H1 (cell line): ENCODE results near the gene PPM1L. TPM values are rescaled to one million over a fixed set of nuclear protein-coding genes. Genes with fewer than 3 reads are reported as not detected.

Experiments
- CTCF ChIA-PET: fragments of 300-600 bp; sonication (Branson Sonifier 250); formaldehyde crosslinking; loops from one replicate; lab custom pipeline; 2021; ENCODE audit not compliant: partially characterized antibody; lab: Charles Lee
- POLR2A ChIA-PET: fragments of 300-600 bp; sonication (Branson Sonifier 250); formaldehyde crosslinking; loops from one replicate; lab custom pipeline; 2021; ENCODE audit warnings: inconsistent platforms; ENCODE audit not compliant: partially characterized antibody; lab: Charles Lee
- DNase-seq, 2 experiments: peaks; one replicate each; pipeline versions ENCODE4 v3.0.0 to v3.0.0-alpha.2; 2010 to 2022; ENCODE audit warnings: low spot score in 2 of 2, low read depth in 1 of 2, mixed read lengths in 1 of 2
- FAIRE-seq: peaks from 2 replicates; lab custom pipeline; 2011; peaks lifted over from hg19 to GRCh38; lab: Jason Lieb, UNC
- H2AFZ ChIP-seq: 2 replicates; pipeline ENCODE4 v1.8.1; 2012; ENCODE audit warnings: low read length, inconsistent platforms
- H2AK5ac ChIP-seq: 2 replicates; pipeline ENCODE4 v1.6.1; 2013; ENCODE audit warnings: low read depth, low read length
- H2BK120ac ChIP-seq: replicated peaks from 2 replicates; pipeline ENCODE3; 2013; ENCODE audit warnings: low read depth, low read length, inconsistent platforms
- H2BK12ac ChIP-seq: 2 replicates; pipeline ENCODE4 v1.6.1; 2013; ENCODE audit warnings: low read depth, low read length
- H2BK15ac ChIP-seq: 2 replicates; pipeline ENCODE4 v1.6.1; 2013; ENCODE audit warnings: low read length
- H2BK20ac ChIP-seq: 2 replicates; pipeline ENCODE4 v1.6.1; 2013; ENCODE audit warnings: low read length
- H2BK5ac ChIP-seq: 2 replicates; pipeline ENCODE4 v1.6.1; 2013; ENCODE audit warnings: low read depth, low read length
- H3K14ac ChIP-seq: 2 replicates; pipeline ENCODE4 v1.6.1; 2013; ENCODE audit warnings: inconsistent platforms; ENCODE audit not compliant: insufficient read length
- H3K18ac ChIP-seq: 2 replicates; pipeline ENCODE4 v1.6.1; 2013; ENCODE audit warnings: low read length; ENCODE audit errors: extremely low read depth
- H3K23ac ChIP-seq: 2 replicates; pipeline ENCODE4 v1.6.1; 2013; ENCODE audit warnings: inconsistent platforms; ENCODE audit not compliant: insufficient read length
- H3K23me2 ChIP-seq: 2 replicates; pipeline ENCODE4 v1.6.1; 2013; ENCODE audit warnings: low read depth, low read length
- H3K27ac ChIP-seq: 2 replicates; pipeline ENCODE4 v1.6.1; 2011; ENCODE audit warnings: low read depth, low read length, inconsistent platforms
- H3K27me3 ChIP-seq, 4 experiments: replicated peaks in 1 of 4; 1 replicate in 1 of 4; 2 replicates in 3 of 4; pipeline versions ENCODE4 v1.6.1 to v1.8.1; 2011 to 2013; ENCODE audit warnings: low read length in 3 of 4, mild to moderate bottlenecking in 3 of 4, inconsistent platforms in 2 of 4, mixed read lengths in 2 of 4, moderate library complexity in 1 of 4; ENCODE audit not compliant: control insufficient read depth in 3 of 4, insufficient read depth in 3 of 4; ENCODE audit errors: extremely low read depth in 1 of 4
- H3K36me3 ChIP-seq, 4 experiments: 2 replicates each; pipeline versions ENCODE4 v1.6.1 to v1.8.1; 2011 to 2013; ENCODE audit warnings: mild to moderate bottlenecking in 4 of 4, low read length in 3 of 4, moderate library complexity in 2 of 4, control low read depth in 1 of 4, inconsistent platforms in 1 of 4; ENCODE audit not compliant: insufficient read depth in 4 of 4, control insufficient read depth in 2 of 4
- H3K4ac ChIP-seq: replicated peaks from 2 replicates; pipeline ENCODE3; 2013; ENCODE audit warnings: low read length, low read depth, mixed read lengths, inconsistent platforms; ENCODE audit not compliant: insufficient read length
- H3K4me1 ChIP-seq, 4 experiments: replicated peaks in 1 of 4; 1 replicate in 1 of 4; 2 replicates in 3 of 4; pipeline versions ENCODE4 v1.6.1 to v1.8.1; 2011 to 2013; ENCODE audit warnings: low read length in 3 of 4, inconsistent platforms in 2 of 4, mixed read lengths in 1 of 4; ENCODE audit not compliant: insufficient read depth in 4 of 4, control insufficient read depth in 3 of 4
- H3K4me2 ChIP-seq, 2 experiments: 2 replicates each; pipeline versions ENCODE4 v1.6.1 to v1.8.1; 2011 to 2013; ENCODE audit warnings: low read depth in 2 of 2, low read length in 2 of 2, control low read depth in 1 of 2, inconsistent platforms in 1 of 2, mild to moderate bottlenecking in 1 of 2; ENCODE audit not compliant: insufficient read depth in 1 of 2
- H3K4me3 ChIP-seq, 4 experiments: fragments of 200-600, 300-600 bp in 1 of 4; sonication (generic), shearing (Covaris generic), sonication (Bioruptor Twin) in 1 of 4; 2 replicates each; pipeline versions ENCODE4 v1.5.1 to v1.8.1; 2011 to 2016; ENCODE audit warnings: low read length in 4 of 4, low read depth in 3 of 4, control low read depth in 2 of 4, inconsistent platforms in 2 of 4, mild to moderate bottlenecking in 2 of 4, mixed read lengths in 1 of 4, moderate library complexity in 1 of 4; ENCODE audit not compliant: insufficient read depth in 2 of 4; ENCODE audit errors: extremely low read depth in 1 of 4
- H3K56ac ChIP-seq: replicated peaks from 2 replicates; pipeline ENCODE3; 2013; ENCODE audit warnings: low read depth, mild to moderate bottlenecking, mixed read lengths, low read length, inconsistent platforms; ENCODE audit not compliant: insufficient read length
- H3K79me1 ChIP-seq: 2 replicates; pipeline ENCODE4 v1.6.1; 2013; ENCODE audit warnings: low read depth, low read length, control low read depth
- H3K79me2 ChIP-seq, 2 experiments: 2 replicates each; pipeline versions ENCODE4 v1.6.1 to v1.8.1; 2012 to 2013; ENCODE audit warnings: low read length in 2 of 2, mild to moderate bottlenecking in 2 of 2, inconsistent platforms in 1 of 2; ENCODE audit not compliant: insufficient read depth in 2 of 2, control insufficient read depth in 1 of 2
- H3K9ac ChIP-seq, 4 experiments: replicated peaks in 1 of 4; 1 replicate in 1 of 4; 2 replicates in 3 of 4; pipeline versions ENCODE4 v1.6.1 to v1.8.1; 2011 to 2013; ENCODE audit warnings: low read depth in 3 of 4, low read length in 3 of 4, control low read depth in 2 of 4, mild to moderate bottlenecking in 2 of 4, moderate library complexity in 2 of 4, inconsistent platforms in 1 of 4; ENCODE audit errors: extremely low read depth in 1 of 4
- H3K9me3 ChIP-seq, 2 experiments: 2 replicates each; pipeline versions ENCODE4 v1.6.1 to v1.8.1; 2012 to 2013; ENCODE audit warnings: mild to moderate bottlenecking in 2 of 2, moderate library complexity in 2 of 2, control low read depth in 1 of 2, inconsistent platforms in 1 of 2, low read depth in 1 of 2, low read length in 1 of 2, mixed read lengths in 1 of 2; ENCODE audit not compliant: insufficient read depth in 2 of 2
- H4K20me1 ChIP-seq, 2 experiments: replicated peaks in 1 of 2; 2 replicates each; pipeline versions ENCODE3 to v1.8.1; 2011 to 2013; ENCODE audit warnings: inconsistent platforms in 2 of 2, low read length in 2 of 2, mild to moderate bottlenecking in 1 of 2; ENCODE audit not compliant: insufficient read depth in 2 of 2, control insufficient read depth in 1 of 2
- H4K5ac ChIP-seq: 2 replicates; pipeline ENCODE4 v1.6.1; 2013; ENCODE audit warnings: low read length, low read depth, mixed read lengths, inconsistent platforms; ENCODE audit not compliant: insufficient read length
- H4K8ac ChIP-seq: 2 replicates; pipeline ENCODE4 v1.8.0; 2013; ENCODE audit warnings: mild to moderate bottlenecking, moderate library complexity, low read length, inconsistent platforms; ENCODE audit not compliant: insufficient read depth; ENCODE audit errors: extremely low read depth
- H4K91ac ChIP-seq: replicated peaks from 2 replicates; pipeline ENCODE3; 2013; ENCODE audit warnings: low read length, mixed read lengths, inconsistent platforms; ENCODE audit not compliant: insufficient read length
- CTBP2 ChIP-seq: IDR thresholded peaks from 2 replicates; pipeline ENCODE4 v1.7.0; 2011; ENCODE audit warnings: borderline replicate concordance, mild to moderate bottlenecking, moderate library complexity, mixed read lengths, low read length; ENCODE audit not compliant: insufficient read depth, insufficient read length
- EP300 ChIP-seq, 2 experiments: IDR thresholded peaks; 1 replicate in 1 of 2; 2 replicates in 1 of 2; pipeline ENCODE4 v1.6.1; 2011 to 2012; ENCODE audit warnings: low read depth in 2 of 2, low read length in 2 of 2, mild to moderate bottlenecking in 2 of 2, borderline replicate concordance in 1 of 2, inconsistent platforms in 1 of 2, moderate library complexity in 1 of 2
- GABPA ChIP-seq: IDR thresholded peaks from 2 replicates; pipeline ENCODE4 v1.6.1; 2011; ENCODE audit warnings: mild to moderate bottlenecking, low read length, moderate library complexity, borderline replicate concordance; ENCODE audit not compliant: insufficient read depth
- JUND ChIP-seq: IDR thresholded peaks from 2 replicates; pipeline ENCODE4 v1.6.1; 2011; ENCODE audit warnings: mild to moderate bottlenecking, improper control_type of control experiment, low read length
- KDM1A ChIP-seq: fragments of 200-600, 300-600 bp; sonication (generic); IDR thresholded peaks from 2 replicates; pipeline ENCODE4 v1.7.1; 2016; ENCODE audit warnings: mild to moderate bottlenecking, low read length, borderline replicate concordance
- NANOG ChIP-seq: IDR thresholded peaks from 2 replicates; pipeline ENCODE4 v1.6.1; 2011; ENCODE audit warnings: low read length, low read depth, mild to moderate bottlenecking, inconsistent platforms; ENCODE audit not compliant: insufficient read depth, poor library complexity, severe bottlenecking
- POLR2A ChIP-seq, 2 experiments: IDR thresholded peaks; 1 replicate in 1 of 2; 2 replicates in 1 of 2; pipeline ENCODE4 v1.6.1; 2011; ENCODE audit warnings: low read depth in 2 of 2, low read length in 2 of 2, mild to moderate bottlenecking in 2 of 2; ENCODE audit errors: control extremely low read depth in 1 of 2
- RAD21 ChIP-seq, 2 experiments: IDR thresholded peaks in 1 of 2; conservative IDR thresholded peaks in 1 of 2; 2 replicates each; pipeline ENCODE4 v1.6.1; 2011; ENCODE audit warnings: low read depth in 2 of 2, low read length in 2 of 2, improper control_type of control experiment in 1 of 2, inconsistent platforms in 1 of 2, mild to moderate bottlenecking in 1 of 2, moderate library complexity in 1 of 2
- SIRT6 ChIP-seq: IDR thresholded peaks from one replicate; pipeline ENCODE4 v1.7.1; 2012; ENCODE audit warnings: low read length, inconsistent platforms
- SP2 ChIP-seq: IDR thresholded peaks from 2 replicates; pipeline ENCODE4 v1.6.1; 2012; ENCODE audit warnings: mild to moderate bottlenecking, low read length, inconsistent platforms
- TAF7 ChIP-seq: optimal IDR thresholded peaks from 2 replicates; pipeline ENCODE3; 2011; ENCODE audit warnings: low read depth, mild to moderate bottlenecking, inconsistent platforms, low read length, moderate library complexity, borderline replicate concordance
- TCF12 ChIP-seq: IDR thresholded peaks from 2 replicates; pipeline ENCODE4 v1.6.1; 2011; ENCODE audit warnings: low read depth, mild to moderate bottlenecking, low read length
- TEAD4 ChIP-seq: IDR thresholded peaks from 2 replicates; pipeline ENCODE4 v1.6.1; 2012; ENCODE audit warnings: low read depth, low read length, inconsistent platforms, mixed read lengths
- WGBS, 2 experiments: shearing (Covaris generic) in 1 of 2; methylation state at CpG; one replicate each; pipeline versions ENCODE4 v1.1.6 to v1.1.7; 2013 to 2015; ENCODE audit warnings: low lambda C conversion rate in 2 of 2, mixed read lengths in 2 of 2, inconsistent platforms in 1 of 2, low coverage in 1 of 2, missing lambda C conversion rate in 1 of 2; ENCODE audit not compliant: insufficient replicate concordance in 2 of 2, insufficient coverage in 1 of 2, insufficient read length in 1 of 2; ENCODE audit errors: extremely low coverage in 1 of 2, missing lambda C conversion rate in 1 of 2; 5-methylcytosine and 5-hydroxymethylcytosine counted together
- polyA plus RNA-seq, 7 experiments: library from polyadenylated mRNA; depleted of rRNA in 3 of 7; stranded (reverse) in 5 of 7; unstranded in 2 of 7; fragments of >200 nt in 5 of 7; fragments of 200-250 nt in 2 of 7; gene quantifications; 1 replicate in 5 of 7; 2 replicates in 1 of 7; 4 replicates in 1 of 7; pipeline versions ENCODE4 v1.2.1 to v1.2.3, GENCODE V29; 2011 to 2013; ENCODE audit warnings: missing spikeins in 2 of 7, mixed read lengths in 2 of 7
- total RNA-seq: library from RNA; stranded (reverse); fragmentation: NEBNext Ultra II Directional; extraction: Animal tissue kit (Norgen Biotek cat#: 25700); gene quantifications from 2 replicates; pipeline ENCODE4 v1.2.1, GENCODE V29; 2021

Gene PPM1L
- total and polyA plus RNA-seq, 2 of the 8 experiments (the other 6 are each of a cell fraction or from before 2014, with no cell fraction given) = 2.8 to 18.1 TPM

DNA sequence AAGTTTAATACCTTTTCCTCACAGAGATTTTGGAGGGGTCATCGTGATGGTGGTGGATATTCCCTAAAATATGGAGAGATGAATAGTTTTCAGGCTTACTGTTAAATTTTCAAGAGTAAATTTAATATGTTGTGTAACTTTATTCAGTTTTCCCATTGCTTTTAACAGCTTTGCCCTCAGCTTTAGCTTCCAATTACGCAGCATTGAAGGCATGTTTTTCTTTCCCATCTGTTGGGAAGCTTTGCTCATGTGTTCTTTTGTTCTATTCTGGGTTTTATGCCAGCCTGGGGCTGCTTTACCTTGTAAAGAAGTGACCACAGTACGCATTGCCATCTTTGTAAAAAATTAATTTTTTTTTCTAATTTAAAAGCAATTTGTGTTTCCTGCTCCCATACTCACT, 197.7 kb downstream of the PPM1L start:
- no peak for FAIRE-seq
- no peak overlapping the region for H2BK12ac ChIP-seq
- 93% methylated on average over 3 of the region's 3 CpGs; no CpG with 5 or more reads in 1 of the 2 experiments for WGBS, 2 experiments
- no peak for TF ChIP-seq SIRT6
- no peak for TF ChIP-seq JUND
- TF ChIP-seq SP2 = no peak
- TF ChIP-seq EP300 (IDR thresholded peaks at IDR 0.05; ENCODE audit: borderline replicate concordance in 1 of 2, low read depth in 2 of 2, low read length in 2 of 2) = no peak
- no peak for TF ChIP-seq KDM1A
- no peak for TF ChIP-seq TCF12
- TF ChIP-seq POLR2A (IDR thresholded peaks at IDR 0.05; ENCODE audit: control extremely low read depth in 1 of 2, low read depth in 2 of 2, low read length in 2 of 2) = no peak
- no peak for TF ChIP-seq RAD21 (IDR thresholded peaks at IDR 0.05 in 1 of 2, conservative IDR thresholded peaks at IDR 0.05 in 1 of 2; ENCODE audit: low read depth in 2 of 2, low read length in 2 of 2)
- no peak for TF ChIP-seq GABPA
- TF ChIP-seq NANOG = no peak
- TF ChIP-seq TAF7 = no peak
- no peak for TF ChIP-seq CTBP2
- no peak for TF ChIP-seq TEAD4

More for the DNA sequence above, 197.7 kb downstream of the PPM1L start:
- H2BK120ac ChIP-seq = no peak overlapping the region
- ChIA-PET POLR2A (no interaction called here), CTCF (interaction anchor here (1.1 kb wide), 1 partner anchor 20 kb away, joined by 3 read pairs; no protein-coding TSS in a partner anchor)
- no peak overlapping the region for H3K18ac ChIP-seq
- no peak overlapping the region for H2AK5ac ChIP-seq
- no peak overlapping the region for H3K23ac ChIP-seq
- no peaks in the 10 kb centered on the region for H3K4me1 ChIP-seq
- H3K4ac ChIP-seq = no peak overlapping the region
- no peak overlapping the region for H3K4me2 ChIP-seq
- no peaks in the 10 kb centered on the region for H3K79me1 ChIP-seq
- no peak overlapping the region for H4K8ac ChIP-seq
- no peaks in the 10 kb centered on the region for H4K20me1 ChIP-seq
- H3K36me3 ChIP-seq = no peaks in the 10 kb centered on the region
- H3K23me2 ChIP-seq = no peaks in the 10 kb centered on the region
- H3K14ac ChIP-seq = no peak overlapping the region
- no peak overlapping the region for H2BK5ac ChIP-seq
- no peak overlapping the region for H4K5ac ChIP-seq
- no peaks in the 10 kb centered on the region for H3K9me3 ChIP-seq
- no peaks in the 10 kb centered on the region for H3K27me3 ChIP-seq
- H2BK15ac ChIP-seq = no peak overlapping the region
- no peak overlapping the region for H2AFZ ChIP-seq
- H4K91ac ChIP-seq = no peak overlapping the region
- no peak for DNase-seq
- no peak overlapping the region for H3K4me3 ChIP-seq
- H3K56ac ChIP-seq = no peak overlapping the region
- H3K79me2 ChIP-seq = no peaks in the 10 kb centered on the region
- H2BK20ac ChIP-seq = no peak overlapping the region
- H3K9ac ChIP-seq = no peak overlapping the region
- no peak overlapping the region for H3K27ac ChIP-seq
